CD4-positive, alpha-beta T cell (primary cell): ENCODE results near the gene NR3C2. TPM values are rescaled to one million over a fixed set of nuclear protein-coding genes. Genes with fewer than 3 reads are reported as not detected.

Source experiments
- ATAC-seq: fragments of 200-7000 bp; cut with Tn5 transposase; one replicate; pipeline ENCODE4 v1.10.0; 2022; ENCODE audit warnings: mild to moderate bottlenecking; ENCODE audit not compliant: poor library complexity
- CTCF ChIA-PET: fragments of 350-600 bp; sonication (Branson Sonifier 250); formaldehyde crosslinking; loops from one replicate; lab custom pipeline; 2021; ENCODE audit warnings: antibody characterized with exemption, inconsistent platforms; lab: Charles Lee
- POLR2A ChIA-PET: fragments of 350-600 bp; sonication (Branson Sonifier 250); formaldehyde crosslinking; loops from one replicate; lab custom pipeline; 2021; ENCODE audit warnings: antibody characterized with exemption, inconsistent platforms; lab: Charles Lee
- DNase-seq, 14 experiments: peaks; one replicate each; pipeline ENCODE4 v3.0.0-alpha.2; 2013 to 2020; ENCODE audit warnings: mixed read lengths in 2 of 14
- H3K27ac ChIP-seq, 2 donors: one replicate each; pipeline versions ENCODE4 v1.5.1 to v1.7.0; 2013; ENCODE audit warnings: low read length in 2 of 2, low read depth in 1 of 2, mild to moderate bottlenecking in 1 of 2
- H3K27me3 ChIP-seq, 2 experiments: 1 replicate in 1 of 2; 2 replicates in 1 of 2; pipeline versions ENCODE4 v1.6.1 to v1.7.0; 2013; ENCODE audit warnings: low read length in 2 of 2, control low read depth in 1 of 2, mild to moderate bottlenecking in 1 of 2, moderate library complexity in 1 of 2; ENCODE audit not compliant: insufficient read depth in 2 of 2, control insufficient read depth in 1 of 2
- H3K36me3 ChIP-seq: one replicate; pipeline ENCODE4 v1.6.1; 2013; ENCODE audit warnings: low read length, control low read depth; ENCODE audit not compliant: insufficient read depth
- H3K4me1 ChIP-seq: one replicate; pipeline ENCODE4 v1.6.1; 2013; ENCODE audit warnings: low read length, control low read depth; ENCODE audit not compliant: insufficient read depth
- H3K4me3 ChIP-seq: one replicate; pipeline ENCODE4 v1.5.1; 2013; ENCODE audit warnings: mild to moderate bottlenecking, low read length, moderate library complexity
- H3K9me3 ChIP-seq, 2 experiments: 1 replicate in 1 of 2; 2 replicates in 1 of 2; pipeline versions ENCODE4 v1.6.1 to v1.7.0; 2013; ENCODE audit warnings: low read length in 2 of 2, mild to moderate bottlenecking in 2 of 2, control low read depth in 1 of 2, moderate library complexity in 1 of 2; ENCODE audit not compliant: control insufficient read depth in 1 of 2, insufficient read depth in 1 of 2
- H3K27ac Mint-ChIP-seq: one replicate; pipeline ENCODE4 v1.8.0; 2020; ENCODE audit warnings: mixed read lengths
- H3K27me3 Mint-ChIP-seq: one replicate; pipeline ENCODE4 v1.8.0; 2021; ENCODE audit warnings: mixed read lengths
- H3K36me3 Mint-ChIP-seq: one replicate; pipeline ENCODE4 v1.8.0; 2021; ENCODE audit warnings: low read depth, mixed read lengths
- H3K4me1 Mint-ChIP-seq: one replicate; pipeline ENCODE4 v1.8.0; 2021; ENCODE audit warnings: low read depth, mixed read lengths
- H3K4me3 Mint-ChIP-seq: one replicate; pipeline ENCODE4 v1.8.0; 2020; ENCODE audit warnings: mild to moderate bottlenecking, mixed read lengths
- H3K9me3 Mint-ChIP-seq: one replicate; pipeline ENCODE4 v1.8.0; 2020; ENCODE audit warnings: mixed read lengths
- CTCF ChIP-seq: fragments of 200-600 bp; IDR thresholded peaks from one replicate; pipeline ENCODE4 v1.8.0; 2022; ENCODE audit warnings: antibody characterized with exemption, mild to moderate bottlenecking
- intact Hi-C, 2 experiments: fragments of 100-400 bp; cut with DNase I in 1 of 2; cut with micrococcal nuclease in 1 of 2; formaldehyde crosslinking; loops; one replicate each; pipeline versions ENCODE4 v1.15.1 to v1.9.0; 2023 to 2025; cut with DNase I, micrococcal nuclease
- total RNA-seq, 174 experiments: library from RNA in 2 of 174; stranded (reverse) in 2 of 174; gene quantifications; one replicate each; pipeline ENCODE4 v1.2.3 and lab custom pipeline; 2021 to 2026

Gene NR3C2
- total RNA-seq, 2 experiments from 2014 or later = 31.6 to 35.0 TPM

DNA sequence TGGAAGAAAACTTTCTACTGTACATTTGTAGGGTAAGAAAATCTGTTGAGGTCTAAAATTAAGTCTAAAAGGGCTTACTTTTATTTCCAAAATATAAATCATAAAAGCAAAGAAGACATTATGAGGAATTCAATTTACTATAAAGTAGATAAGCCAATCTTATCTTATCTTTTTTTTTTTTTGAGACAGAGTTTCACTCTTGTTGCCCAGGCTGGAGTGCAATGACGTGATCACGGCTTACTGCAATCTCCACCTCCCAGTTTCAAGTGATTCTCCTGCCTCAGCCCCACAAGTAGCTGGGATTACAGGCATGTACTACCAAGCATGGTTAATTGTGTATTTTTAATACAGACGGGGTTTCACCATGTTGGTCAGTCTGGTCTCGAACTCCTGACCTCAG is 166.9 kb downstream of the NR3C2 start:
- TF ChIP-seq CTCF = no peak
- H3K27me3 ChIP-seq = no peaks in the 10 kb centered on the region
- ChIA-PET POLR2A (no interaction called here), CTCF (no interaction called here)
- intact Hi-C loops = no loop called here
- H3K4me1 ChIP-seq = no peaks in the 10 kb centered on the region
- Mint-ChIP-seq H3K36me3 (no peaks in the 10 kb centered on the region), H3K4me3 (no peak overlapping the region), H3K27me3 (no peaks in the 10 kb centered on the region), H3K4me1 (peaks cover 44% of the 10 kb centered on the region), H3K27ac (no peak overlapping the region), H3K9me3 (no peaks in the 10 kb centered on the region)
- H3K9me3 ChIP-seq = no peaks in the 10 kb centered on the region
- no peak overlapping the region for H3K27ac ChIP-seq
- no peak overlapping the region for H3K4me3 ChIP-seq
- no peak for DNase-seq
- no peaks in the 10 kb centered on the region for H3K36me3 ChIP-seq
- no peak for ATAC-seq

GRCh38 chr4:148273501-148273986 is 168.7 kb downstream of the NR3C2 start:
- no peaks in the 10 kb centered on the region for H3K36me3 ChIP-seq
- peaks cover 48% of the 10 kb centered on the region for H3K4me1 Mint-ChIP-seq
- ChIA-PET CTCF (no interaction called here), POLR2A (no interaction called here)
- H3K27ac ChIP-seq = no peak overlapping the region
- intact Hi-C loops = no loop called here
- H3K9me3 ChIP-seq = no peaks in the 10 kb centered on the region
- ATAC-seq = no peak
- H3K4me3 Mint-ChIP-seq = no peak overlapping the region
- H3K27me3 Mint-ChIP-seq = no peaks in the 10 kb centered on the region
- no peak overlapping the region for H3K4me3 ChIP-seq
- H3K4me1 ChIP-seq = no peaks in the 10 kb centered on the region
- H3K36me3 Mint-ChIP-seq = no peaks in the 10 kb centered on the region
- H3K27ac Mint-ChIP-seq = no peak overlapping the region
- DNase-seq = no peak
- no peak for TF ChIP-seq CTCF
- no peaks in the 10 kb centered on the region for H3K9me3 Mint-ChIP-seq
- H3K27me3 ChIP-seq = no peaks in the 10 kb centered on the region

- Histone ChIP-seq H3K27me3 (no peaks in the 10 kb centered on the region), H3K9me3 (no peaks in the 10 kb centered on the region), H3K36me3 (no peaks in the 10 kb centered on the region), H3K4me1 (no peaks in the 10 kb centered on the region), H3K4me3 (no peak overlapping the region), H3K27ac (no peak overlapping the region)
- TF ChIP-seq CTCF = no peak
- Mint-ChIP-seq H3K36me3 (no peaks in the 10 kb centered on the region), H3K27me3 (no peaks in the 10 kb centered on the region), H3K27ac (no peak overlapping the region), H3K4me3 (no peak overlapping the region), H3K4me1 (peaks cover 39% of the 10 kb centered on the region), H3K9me3 (no peaks in the 10 kb centered on the region)
- no peak for ATAC-seq
- POLR2A ChIA-PET = no interaction called here
- DNase-seq = no peak
- intact Hi-C loops = no loop called here
- CTCF ChIA-PET = interaction anchor here (0.9 kb wide), 1 partner anchor 42 kb away, joined by 3 read pairs; no protein-coding TSS in a partner anchor
Measured at GRCh38 chr4:148271166-148271565, 171.0 kb downstream of the NR3C2 start.
